DND-41 (cell line): ENCODE measurements around the gene E2F4.
A peak's percentile ranks its signal among the peaks of the same experiment; 100 is the strongest.

Experiments used
- ATAC-seq: fragments of 200-7000 bp; cut with Tn5 transposase; 3 replicates; pipeline ENCODE4 v1.9.1; 2021; ENCODE audit warnings: low read depth; ENCODE audit not compliant: insufficient read depth
- DNase-seq: peaks from one replicate; pipeline ENCODE4 v3.0.0-alpha.2; 2020
- H2AFZ ChIP-seq: 2 replicates; pipeline ENCODE4 v1.6.0; 2012; ENCODE audit warnings: low read depth, low read length
- H3K27ac ChIP-seq: 2 replicates; pipeline ENCODE4 v1.5.1; 2012; ENCODE audit warnings: low read length, inconsistent platforms
- H3K27me3 ChIP-seq: fragments of 200-600 bp; sonication (generic); 2 replicates; pipeline ENCODE4 v1.6.0; 2012; ENCODE audit warnings: low read length, mild to moderate bottlenecking, inconsistent platforms; ENCODE audit not compliant: insufficient read depth, poor library complexity
- H3K36me3 ChIP-seq: 2 replicates; pipeline ENCODE4 v1.5.1; 2012; ENCODE audit warnings: low read length, inconsistent platforms; ENCODE audit not compliant: insufficient read depth
- H3K4me1 ChIP-seq: 2 replicates; pipeline ENCODE4 v1.5.1; 2012; ENCODE audit warnings: mild to moderate bottlenecking, low read length; ENCODE audit not compliant: insufficient read depth
- H3K4me2 ChIP-seq: 2 replicates; pipeline ENCODE4 v1.6.0; 2012; ENCODE audit warnings: mild to moderate bottlenecking, moderate library complexity, low read length, inconsistent platforms; ENCODE audit not compliant: insufficient read depth
- H3K4me3 ChIP-seq, 2 experiments: fragments of 200-600 bp in 1 of 2; shearing (Covaris generic) in 1 of 2; 2 replicates each; pipeline ENCODE4 v1.5.1; 2012 to 2016; ENCODE audit warnings: inconsistent platforms in 2 of 2, low read length in 2 of 2, mild to moderate bottlenecking in 2 of 2, low read depth in 1 of 2, moderate library complexity in 1 of 2
- H3K79me2 ChIP-seq: 2 replicates; pipeline ENCODE4 v1.6.0; 2012; ENCODE audit warnings: low read length, inconsistent platforms; ENCODE audit not compliant: insufficient read depth
- H3K9ac ChIP-seq: 2 replicates; pipeline ENCODE4 v1.6.0; 2012; ENCODE audit warnings: low read depth, mild to moderate bottlenecking, inconsistent platforms, low read length, moderate library complexity
- H3K9me3 ChIP-seq: 2 replicates; pipeline ENCODE4 v1.5.1; 2012; ENCODE audit warnings: low read length, moderate library complexity, mild to moderate bottlenecking, inconsistent platforms; ENCODE audit not compliant: insufficient read depth, severe bottlenecking
- H4K20me1 ChIP-seq: 2 replicates; pipeline ENCODE4 v1.6.0; 2012; ENCODE audit warnings: low read length; ENCODE audit not compliant: insufficient read depth
- EZH2 ChIP-seq: IDR thresholded peaks from 3 replicates; pipeline ENCODE4 v1.6.1; 2012; ENCODE audit warnings: borderline replicate concordance, low read depth, mild to moderate bottlenecking, moderate library complexity, low read length, inconsistent platforms; ENCODE audit not compliant: severe bottlenecking
- TF ChIP-seq, protein P1 (sequence below): IDR thresholded peaks from 2 replicates; pipeline ENCODE4 v1.5.1; 2012; ENCODE audit warnings: borderline replicate concordance, low read length, moderate library complexity, mild to moderate bottlenecking; ENCODE audit not compliant: poor library complexity, severe bottlenecking; ENCODE audit errors: extremely low read depth

Gene E2F4

GRCh38 chr16:67157106-67157748 lies 34.7 kb upstream of the E2F4 start:
- Histone ChIP-seq H3K4me1 (peaks cover 52% of the 10 kb centered on the region), H3K4me2 (no peak overlapping the region), H4K20me1 (peaks cover 29% of the 10 kb centered on the region), H3K27ac (no peak overlapping the region), H3K36me3 (peaks cover 4% of the 10 kb centered on the region; the same call in 1 of the 2 replicates), H2AFZ (no peak overlapping the region), H3K9me3 (no peaks in the 10 kb centered on the region), H3K9ac (no peak overlapping the region), H3K4me3 (no peak overlapping the region), H3K79me2 (peaks cover 6% of the 10 kb centered on the region; the same call in 1 of the 2 replicates), H3K27me3 (no peaks in the 10 kb centered on the region)
- ATAC-seq (no peak), DNase-seq (no peak)
- TF ChIP-seq EZH2, result no peak
- TF ChIP-seq, protein P1, sequence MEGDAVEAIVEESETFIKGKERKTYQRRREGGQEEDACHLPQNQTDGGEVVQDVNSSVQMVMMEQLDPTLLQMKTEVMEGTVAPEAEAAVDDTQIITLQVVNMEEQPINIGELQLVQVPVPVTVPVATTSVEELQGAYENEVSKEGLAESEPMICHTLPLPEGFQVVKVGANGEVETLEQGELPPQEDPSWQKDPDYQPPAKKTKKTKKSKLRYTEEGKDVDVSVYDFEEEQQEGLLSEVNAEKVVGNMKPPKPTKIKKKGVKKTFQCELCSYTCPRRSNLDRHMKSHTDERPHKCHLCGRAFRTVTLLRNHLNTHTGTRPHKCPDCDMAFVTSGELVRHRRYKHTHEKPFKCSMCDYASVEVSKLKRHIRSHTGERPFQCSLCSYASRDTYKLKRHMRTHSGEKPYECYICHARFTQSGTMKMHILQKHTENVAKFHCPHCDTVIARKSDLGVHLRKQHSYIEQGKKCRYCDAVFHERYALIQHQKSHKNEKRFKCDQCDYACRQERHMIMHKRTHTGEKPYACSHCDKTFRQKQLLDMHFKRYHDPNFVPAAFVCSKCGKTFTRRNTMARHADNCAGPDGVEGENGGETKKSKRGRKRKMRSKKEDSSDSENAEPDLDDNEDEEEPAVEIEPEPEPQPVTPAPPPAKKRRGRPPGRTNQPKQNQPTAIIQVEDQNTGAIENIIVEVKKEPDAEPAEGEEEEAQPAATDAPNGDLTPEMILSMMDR, result no peak

DNA sequence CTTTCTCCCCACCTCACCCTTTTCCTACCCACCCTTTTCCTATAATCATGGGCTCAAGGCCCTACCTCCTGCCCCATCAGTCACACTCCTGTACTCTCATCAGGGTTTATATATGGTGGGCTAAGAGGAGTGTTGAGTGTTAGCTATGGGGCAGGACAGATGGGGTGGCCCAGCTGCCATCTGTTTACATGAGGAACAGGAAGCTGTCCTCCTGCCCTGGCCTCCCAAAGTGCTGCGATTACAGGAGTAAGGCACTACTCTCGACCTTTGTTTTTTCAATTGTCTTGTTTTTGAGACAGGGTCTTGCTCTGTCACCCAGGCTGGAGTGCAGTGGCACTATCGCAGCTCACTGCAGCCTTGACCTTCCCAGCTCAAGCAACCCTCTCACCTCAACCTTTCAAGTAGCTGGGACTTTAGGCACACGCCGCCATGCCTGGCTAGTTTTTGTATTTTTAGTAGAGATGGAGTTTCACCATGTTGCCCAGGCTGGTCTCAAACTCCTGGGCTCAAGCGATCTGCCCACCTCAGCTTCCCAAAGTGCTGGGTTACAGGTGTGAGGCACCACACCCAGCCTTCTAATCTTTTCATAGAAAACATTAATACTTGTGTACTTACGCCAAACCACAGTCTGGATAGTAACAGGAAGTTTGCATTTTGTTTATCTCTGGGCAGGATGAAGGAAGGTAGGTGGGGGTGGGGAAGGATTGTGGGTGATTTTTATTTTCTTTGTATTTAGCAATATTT lies 33.9 kb upstream of the E2F4 start:
- Histone ChIP-seq H2AFZ (no peak overlapping the region), H3K9ac (no peak overlapping the region), H3K4me1 (peaks cover 54% of the 10 kb centered on the region), H3K9me3 (no peaks in the 10 kb centered on the region), H3K4me2 (peak overlapping the region; percentile 97), H3K27me3 (no peaks in the 10 kb centered on the region), H3K27ac (no peak overlapping the region), H3K79me2 (peaks cover 6% of the 10 kb centered on the region; the same call in 1 of the 2 replicates), H3K36me3 (peaks cover 4% of the 10 kb centered on the region; the same call in 1 of the 2 replicates), H3K4me3 (no peak overlapping the region), H4K20me1 (peaks cover 29% of the 10 kb centered on the region)
- TF ChIP-seq EZH2, result no peak
- TF ChIP-seq, protein P1, result no peak
- DNase-seq, result no peak
- ATAC-seq, result no peak

DNA sequence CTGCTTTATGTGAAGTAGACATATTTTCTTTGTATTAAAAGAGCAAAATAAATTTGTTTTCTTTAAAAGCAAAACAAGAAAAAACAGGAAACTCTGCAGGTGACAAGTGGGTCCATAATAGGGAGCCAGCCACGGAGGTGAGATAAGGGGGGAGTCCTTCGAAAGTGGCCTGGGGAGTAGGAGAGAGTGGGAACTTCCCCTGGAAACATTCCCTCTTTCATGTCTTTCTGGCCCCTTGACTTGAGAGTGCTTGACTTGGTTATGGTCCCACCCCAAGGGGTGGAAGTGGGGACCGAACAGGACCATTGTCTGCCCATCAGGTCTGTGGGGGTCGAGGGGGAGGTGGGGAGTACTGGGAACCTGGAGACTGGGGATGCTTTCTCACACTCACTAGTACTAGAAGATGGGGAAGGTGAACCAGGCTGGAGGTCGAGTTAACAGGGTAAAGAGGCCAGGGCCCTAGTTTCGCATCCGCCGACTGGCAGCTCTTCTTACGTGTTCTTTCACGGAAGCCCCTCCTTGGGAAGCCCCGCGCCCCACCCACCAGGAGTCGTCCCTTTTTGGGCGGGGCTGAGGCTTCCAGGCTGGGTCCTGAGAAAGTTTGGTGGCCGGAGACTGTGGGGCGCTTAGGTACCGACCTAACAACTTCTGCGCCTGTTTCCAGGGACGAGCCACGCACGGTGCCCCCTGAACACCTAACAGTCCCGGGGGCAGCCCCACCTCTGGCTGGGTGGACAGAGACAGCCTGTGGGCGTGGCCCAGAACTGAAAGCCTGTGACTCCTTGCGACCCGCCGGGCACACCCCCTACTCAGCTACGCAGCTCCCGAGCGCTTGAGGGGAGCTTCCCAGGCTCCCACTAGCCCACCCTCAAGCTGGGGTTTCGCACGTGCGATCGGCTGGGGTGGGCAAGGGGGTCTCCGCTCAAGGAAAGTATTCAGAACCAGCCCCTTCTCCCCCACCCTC lies 33.0 kb upstream of the E2F4 start:
- peak overlapping the region; percentile 85 to 97 for H3K4me3 ChIP-seq
- H3K27ac ChIP-seq, result peak overlapping the region; percentile 60
- H2AFZ ChIP-seq, result peak overlapping the region; percentile 98
- H3K36me3 ChIP-seq, result peaks cover 4% of the 10 kb centered on the region; the same call in 1 of the 2 replicates
- H4K20me1 ChIP-seq, result peaks cover 29% of the 10 kb centered on the region
- peaks cover 6% of the 10 kb centered on the region; the same call in 1 of the 2 replicates for H3K79me2 ChIP-seq
- no peaks in the 10 kb centered on the region for H3K9me3 ChIP-seq
- peak overlapping the region; percentile 97 for H3K4me2 ChIP-seq
- peak; percentile 36 for ATAC-seq
- peak overlapping the region; percentile 68 for H3K9ac ChIP-seq
- peak; percentile 77 for DNase-seq
- no peaks in the 10 kb centered on the region for H3K27me3 ChIP-seq
- TF ChIP-seq, protein P1, result no peak
- TF ChIP-seq EZH2, result no peak
- peaks cover 54% of the 10 kb centered on the region for H3K4me1 ChIP-seq
